OCI-LY3 (cell line): Measurements from ENCODE around the gene CAMK2D.

Experiments
- EZH2phosphoT487 ChIP-seq: fragments of 200-600 bp; shearing (Covaris generic); IDR thresholded peaks from 2 replicates; pipeline ENCODE4 v1.6.1; 2018; ENCODE audit warnings: antibody characterized with exemption, mixed run types, low read depth
- TF ChIP-seq, protein P1 (sequence below): fragments of 200-600, 300-600 bp; sonication (generic); IDR thresholded peaks from 2 replicates; pipeline ENCODE4 v1.5.1; 2014; ENCODE audit warnings: antibody characterized with exemption, low read length, low read depth

- TF ChIP-seq, protein P1, sequence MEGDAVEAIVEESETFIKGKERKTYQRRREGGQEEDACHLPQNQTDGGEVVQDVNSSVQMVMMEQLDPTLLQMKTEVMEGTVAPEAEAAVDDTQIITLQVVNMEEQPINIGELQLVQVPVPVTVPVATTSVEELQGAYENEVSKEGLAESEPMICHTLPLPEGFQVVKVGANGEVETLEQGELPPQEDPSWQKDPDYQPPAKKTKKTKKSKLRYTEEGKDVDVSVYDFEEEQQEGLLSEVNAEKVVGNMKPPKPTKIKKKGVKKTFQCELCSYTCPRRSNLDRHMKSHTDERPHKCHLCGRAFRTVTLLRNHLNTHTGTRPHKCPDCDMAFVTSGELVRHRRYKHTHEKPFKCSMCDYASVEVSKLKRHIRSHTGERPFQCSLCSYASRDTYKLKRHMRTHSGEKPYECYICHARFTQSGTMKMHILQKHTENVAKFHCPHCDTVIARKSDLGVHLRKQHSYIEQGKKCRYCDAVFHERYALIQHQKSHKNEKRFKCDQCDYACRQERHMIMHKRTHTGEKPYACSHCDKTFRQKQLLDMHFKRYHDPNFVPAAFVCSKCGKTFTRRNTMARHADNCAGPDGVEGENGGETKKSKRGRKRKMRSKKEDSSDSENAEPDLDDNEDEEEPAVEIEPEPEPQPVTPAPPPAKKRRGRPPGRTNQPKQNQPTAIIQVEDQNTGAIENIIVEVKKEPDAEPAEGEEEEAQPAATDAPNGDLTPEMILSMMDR, result no peak
- no peak for TF ChIP-seq EZH2phosphoT487
Measured at GRCh38 chr4:113444386-113444785, 317.2 kb downstream of the CAMK2D start.
